Adrenal gland (tissue), 5 donors: ENCODE results near the gene SPATA33.

Experiments used
- POLR2A ChIP-seq, 2 donors: fragments of 450-650 bp; IDR thresholded peaks; one replicate each; pipeline ENCODE4 v1.6.1; 2017; ENCODE audit warnings: antibody characterized with exemption in 2 of 2, mild to moderate bottlenecking in 2 of 2, moderate library complexity in 1 of 2
- TF ChIP-seq, protein P1 (sequence below), 6 experiments: fragments of 450-650 bp in 4 of 6; fragments of 200-600 bp in 2 of 6; sonication (generic) in 1 of 6; IDR thresholded peaks; 1 replicate in 5 of 6; 2 replicates in 1 of 6; pipeline versions ENCODE4 v1.5.1 to v1.8.0; 2016 to 2021; ENCODE audit warnings: antibody characterized with exemption in 6 of 6, mild to moderate bottlenecking in 2 of 6, moderate library complexity in 1 of 6
- donor health status: DM: no; HTN: no; CAD: no.

GRCh38 chr16:89636663-89637062 lies 21.0 kb upstream of the SPATA33 start:
- TF ChIP-seq, protein P1, sequence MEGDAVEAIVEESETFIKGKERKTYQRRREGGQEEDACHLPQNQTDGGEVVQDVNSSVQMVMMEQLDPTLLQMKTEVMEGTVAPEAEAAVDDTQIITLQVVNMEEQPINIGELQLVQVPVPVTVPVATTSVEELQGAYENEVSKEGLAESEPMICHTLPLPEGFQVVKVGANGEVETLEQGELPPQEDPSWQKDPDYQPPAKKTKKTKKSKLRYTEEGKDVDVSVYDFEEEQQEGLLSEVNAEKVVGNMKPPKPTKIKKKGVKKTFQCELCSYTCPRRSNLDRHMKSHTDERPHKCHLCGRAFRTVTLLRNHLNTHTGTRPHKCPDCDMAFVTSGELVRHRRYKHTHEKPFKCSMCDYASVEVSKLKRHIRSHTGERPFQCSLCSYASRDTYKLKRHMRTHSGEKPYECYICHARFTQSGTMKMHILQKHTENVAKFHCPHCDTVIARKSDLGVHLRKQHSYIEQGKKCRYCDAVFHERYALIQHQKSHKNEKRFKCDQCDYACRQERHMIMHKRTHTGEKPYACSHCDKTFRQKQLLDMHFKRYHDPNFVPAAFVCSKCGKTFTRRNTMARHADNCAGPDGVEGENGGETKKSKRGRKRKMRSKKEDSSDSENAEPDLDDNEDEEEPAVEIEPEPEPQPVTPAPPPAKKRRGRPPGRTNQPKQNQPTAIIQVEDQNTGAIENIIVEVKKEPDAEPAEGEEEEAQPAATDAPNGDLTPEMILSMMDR (IDR thresholded peaks at IDR 0.05): no peak
- no peak for TF ChIP-seq POLR2A (IDR thresholded peaks at IDR 0.05)
